Body of pancreas (tissue), 4 donors: ENCODE measurements around the gene MECP2. TPM values are rescaled to one million over a fixed set of nuclear protein-coding genes. Genes with fewer than 3 reads are reported as not detected.

ENCODE experiments used
- ATAC-seq: fragments of 150-250 bp; one replicate; pipeline ENCODE4 v1.9.1; 2016
- DNase-seq, 4 donors: peaks; one replicate each; pipeline ENCODE4 v3.0.0-alpha.2; 2019
- H3K27ac ChIP-seq, 4 donors: fragments of 200-600 bp; sonication (generic); 1 replicate in 3 of 4; 2 replicates in 1 of 4; pipeline versions ENCODE4 v1.5.1 to v1.6.1; 2016 to 2019; ENCODE audit warnings: mild to moderate bottlenecking in 1 of 4, mixed read lengths in 1 of 4, moderate library complexity in 1 of 4
- H3K27me3 ChIP-seq, 2 donors: fragments of 200-600 bp; sonication (generic); one replicate each; pipeline ENCODE4 v1.6.0; 2016; ENCODE audit warnings: mild to moderate bottlenecking in 1 of 2
- H3K36me3 ChIP-seq, 2 donors: fragments of 200-600 bp; sonication (generic); replicated peaks in 1 of 2; 2 replicates each; pipeline ENCODE4 v1.5.1; 2016; ENCODE audit warnings: low read depth in 2 of 2; ENCODE audit not compliant: insufficient read depth in 1 of 2
- H3K4me1 ChIP-seq: fragments of 200-600 bp; sonication (generic); one replicate; pipeline ENCODE4 v1.6.0; 2016
- H3K4me3 ChIP-seq, 2 donors: fragments of 200-600 bp; sonication (generic); 1 replicate in 1 of 2; 2 replicates in 1 of 2; pipeline ENCODE4 v1.5.1; 2016 to 2019
- H3K9me3 ChIP-seq, 3 donors: fragments of 200-600 bp; sonication (generic); 1 replicate in 2 of 3; 2 replicates in 1 of 3; pipeline ENCODE4 v1.5.1; 2016
- CTCF ChIP-seq, 7 experiments: fragments of 450-650 bp in 4 of 7; fragments of 200-600 bp in 3 of 7; sonication (generic) in 3 of 7; IDR thresholded peaks; one replicate each; pipeline ENCODE4 v1.5.1; 2016 to 2019; ENCODE audit warnings: antibody characterized with exemption in 7 of 7
- POLR2A ChIP-seq, 3 donors: fragments of 450-650 bp; IDR thresholded peaks; one replicate each; pipeline ENCODE4 v1.6.1; 2016; ENCODE audit warnings: antibody characterized with exemption in 3 of 3, mild to moderate bottlenecking in 2 of 3
- whole genome bisulfite sequencing, 2 donors: methylation state at CpG; one replicate each; pipeline ENCODE4 v1.1.5; 2017; 5-methylcytosine and 5-hydroxymethylcytosine counted together
- intact Hi-C: fragments of 100-400 bp; cut with DNase I; formaldehyde crosslinking; loops from one replicate; pipeline ENCODE4 v1.15.1; 2023
- total RNA-seq, 2 donors: library from RNA; depleted of rRNA; stranded (reverse); fragments of >200 nt; gene quantifications; one replicate each; pipeline ENCODE4 v1.1.0, GENCODE V29; 2016

Gene MECP2
- total RNA-seq, 2 donors from 2014 or later: 27.8 to 36.3 TPM

GRCh38 chrX:154025230-154025629, 72.3 kb downstream of the MECP2 start:
- H3K9me3 ChIP-seq: no peaks in the 10 kb centered on the region
- H3K36me3 ChIP-seq: no peaks in the 10 kb centered on the region
- ATAC-seq (no peak), DNase-seq (no peak)
- TF ChIP-seq POLR2A (IDR thresholded peaks at IDR 0.05) (no peak), CTCF (IDR thresholded peaks at IDR 0.05) (no peak)
- no peak overlapping the region for H3K27ac ChIP-seq
- peaks cover 16% of the 10 kb centered on the region for H3K4me1 ChIP-seq
- H3K27me3 ChIP-seq: no peaks in the 10 kb centered on the region
- intact Hi-C loops: no loop called here
- 78% methylated on average over 6 of the region's 8 CpGs; no CpG with 5 or more reads in 1 of the 2 donors for WGBS, 2 donors
- no peak overlapping the region for H3K4me3 ChIP-seq

- H3K27me3 ChIP-seq: no peaks in the 10 kb centered on the region
- no peak overlapping the region for H3K27ac ChIP-seq
- H3K4me3 ChIP-seq: no peak overlapping the region
- WGBS, 2 donors: 90 to 100% methylated on average over 1 to 4 of the region's 15 CpGs
- no peaks in the 10 kb centered on the region for H3K9me3 ChIP-seq
- TF ChIP-seq CTCF (IDR thresholded peaks at IDR 0.05) (no peak), POLR2A (IDR thresholded peaks at IDR 0.05) (no peak)
- peaks cover 16% of the 10 kb centered on the region for H3K4me1 ChIP-seq
- intact Hi-C loops: no loop called here
- DNase-seq: no peak
- no peak for ATAC-seq
- H3K36me3 ChIP-seq: no peaks in the 10 kb centered on the region
These were observed 73.2 kb downstream of the MECP2 start for GRCh38 chrX:154024271-154024670.

DNA sequence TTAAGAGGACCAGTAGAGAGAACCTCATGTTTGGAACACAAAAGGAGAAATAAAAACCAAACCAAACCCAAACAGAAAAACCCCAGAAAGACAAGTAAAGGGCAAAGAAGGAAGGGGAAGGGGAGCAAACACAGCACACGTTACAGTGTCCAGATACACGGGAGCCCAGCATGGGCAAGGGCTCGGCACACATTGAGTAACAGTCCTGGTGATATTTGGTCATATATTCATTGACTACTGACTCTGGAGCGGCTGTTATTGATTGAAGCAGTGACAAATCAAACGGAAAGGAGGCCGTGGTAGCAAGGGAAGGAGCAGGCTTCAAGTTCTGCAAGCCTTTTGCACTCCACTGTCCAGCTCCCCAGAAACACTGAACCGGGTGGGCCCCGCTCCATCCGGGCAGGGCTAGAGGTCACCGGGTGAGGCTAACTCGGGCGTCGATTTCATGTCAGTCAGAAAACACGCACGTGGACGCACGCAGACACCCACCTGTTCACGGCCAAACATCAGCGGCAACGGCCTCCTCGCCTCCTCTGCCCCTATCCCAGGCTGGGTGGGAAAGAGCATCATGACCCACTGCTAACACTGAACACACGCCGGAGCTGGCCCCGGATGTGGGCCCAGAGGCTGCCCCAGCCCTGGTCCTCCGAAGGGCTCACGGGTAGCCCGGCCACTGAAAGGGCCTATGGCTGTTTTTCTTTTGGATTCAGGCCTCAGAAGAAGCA, 74.1 kb downstream of the MECP2 start:
- ATAC-seq: no peak
- Histone ChIP-seq H3K9me3 (no peaks in the 10 kb centered on the region), H3K27ac (peak overlapping the region in 1 of 4 donors; percentile 18), H3K27me3 (no peaks in the 10 kb centered on the region), H3K4me1 (peaks cover 16% of the 10 kb centered on the region), H3K36me3 (no peaks in the 10 kb centered on the region), H3K4me3 (no peak overlapping the region)
- no peak for DNase-seq
- intact Hi-C loops: no loop called here
- no peak for TF ChIP-seq CTCF (IDR thresholded peaks at IDR 0.05)
- no peak for TF ChIP-seq POLR2A (IDR thresholded peaks at IDR 0.05)
- WGBS, 2 donors: 27 to 46% methylated on average over 3 to 8 of the region's 27 CpGs

GRCh38 chrX:154022108-154022507, 75.4 kb downstream of the MECP2 start:
- DNase-seq: no peak
- WGBS, 2 donors: 90 to 94% methylated on average over 2 to 5 of the region's 5 CpGs
- no peaks in the 10 kb centered on the region for H3K9me3 ChIP-seq
- H3K27ac ChIP-seq: peak overlapping the region in 1 of 4 donors; percentile 9
- H3K36me3 ChIP-seq: no peaks in the 10 kb centered on the region
- no peak for ATAC-seq
- intact Hi-C loops: no loop called here
- H3K4me1 ChIP-seq: peaks cover 21% of the 10 kb centered on the region
- H3K4me3 ChIP-seq: no peak overlapping the region
- H3K27me3 ChIP-seq: no peaks in the 10 kb centered on the region
- no peak for TF ChIP-seq POLR2A (IDR thresholded peaks at IDR 0.05)
- TF ChIP-seq CTCF (IDR thresholded peaks at IDR 0.05): no peak

GRCh38 chrX:154021131-154021611, 76.3 kb downstream of the MECP2 start:
- TF ChIP-seq POLR2A (IDR thresholded peaks at IDR 0.05) (no peak), CTCF (IDR thresholded peaks at IDR 0.05) (no peak)
- Histone ChIP-seq H3K36me3 (no peaks in the 10 kb centered on the region), H3K27ac (peak overlapping the region in 3 of 4 donors; percentile 78 to 91 (median 89)), H3K4me1 (peaks cover 21% of the 10 kb centered on the region), H3K9me3 (no peaks in the 10 kb centered on the region), H3K4me3 (no peak overlapping the region), H3K27me3 (no peaks in the 10 kb centered on the region)
- intact Hi-C loops: no loop called here
- ATAC-seq (no peak), DNase-seq (no peak)
- WGBS, 2 donors: 85 to 100% methylated on average over 1 to 2 of the region's 11 CpGs
